NT2/D1 (cell line): ENCODE measurements around the gene TMEM163.

Source experiments
- SUZ12 ChIP-seq: IDR thresholded peaks from 2 replicates; pipeline ENCODE4 v1.6.1; 2011; ENCODE audit not compliant: insufficient read length, insufficient read depth; ENCODE audit errors: extremely low read depth
- ZNF274 ChIP-seq: IDR thresholded peaks from 2 replicates; pipeline ENCODE4 v1.6.1; 2011; ENCODE audit warnings: mild to moderate bottlenecking, low read depth, low read length

DNA sequence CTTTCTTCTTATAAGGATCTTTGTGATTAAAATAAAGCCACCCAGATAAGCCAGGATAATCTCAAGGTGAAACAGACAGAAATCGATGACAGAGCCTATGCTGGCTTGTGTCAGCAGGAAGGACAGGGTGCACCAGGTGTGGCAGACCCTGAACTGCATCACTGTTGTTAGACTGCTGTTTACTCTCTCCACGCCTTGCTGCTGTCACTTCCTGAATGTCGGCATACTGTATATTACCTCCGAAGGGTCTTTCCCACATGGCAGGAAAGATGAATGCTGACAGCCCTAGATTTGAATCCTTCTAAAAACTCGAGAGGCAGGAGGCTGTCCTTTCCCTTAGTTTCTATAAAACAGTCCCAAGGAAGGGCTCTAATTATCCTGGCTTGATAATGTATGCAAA is 18.9 kb upstream of the TMEM163 start:
- TF ChIP-seq SUZ12 (no peak), ZNF274 (no peak)
